Neural cell (in vitro differentiated cells): Measurements from ENCODE around the gene ATXN7L1. TPM values are rescaled to one million over a fixed set of nuclear protein-coding genes. Genes with fewer than 3 reads are reported as not detected.

Experiments
- H2AFZ ChIP-seq: fragments of 200-600, 300-800 bp; sonication (generic), shearing (Covaris generic); 2 replicates; pipeline ENCODE4 v1.6.0; 2014; ENCODE audit warnings: low read depth, mild to moderate bottlenecking, antibody characterized with exemption, low read length, moderate library complexity
- H3F3A ChIP-seq: fragments of 200-600 bp; shearing (Covaris generic); 2 replicates; pipeline ENCODE4 v1.6.1; 2016; ENCODE audit warnings: mild to moderate bottlenecking, moderate library complexity, mixed read lengths, antibody characterized with exemption, low read length; ENCODE audit not compliant: insufficient read depth, poor library complexity, severe bottlenecking
- H3K27ac ChIP-seq: fragments of 200-600, 300-800 bp; sonication (generic), shearing (Covaris generic); 2 replicates; pipeline ENCODE4 v1.5.1; 2014; ENCODE audit warnings: mild to moderate bottlenecking, low read length, moderate library complexity
- H3K27me3 ChIP-seq: fragments of 300-800, 200-600 bp; sonication (generic), shearing (Covaris generic); 2 replicates; pipeline ENCODE4 v1.6.0; 2014; ENCODE audit warnings: mild to moderate bottlenecking, low read depth, low read length, moderate library complexity; ENCODE audit not compliant: insufficient read depth
- H3K36me3 ChIP-seq: fragments of 300-800, 200-600 bp; sonication (generic), shearing (Covaris generic); 2 replicates; pipeline ENCODE4 v1.5.1; 2014; ENCODE audit warnings: mild to moderate bottlenecking, antibody characterized with exemption, low read length, moderate library complexity; ENCODE audit not compliant: insufficient read depth
- H3K4me2 ChIP-seq: fragments of 300-800, 200-600 bp; sonication (generic), shearing (Covaris generic); 2 replicates; pipeline ENCODE4 v1.6.0; 2014; ENCODE audit warnings: mild to moderate bottlenecking, low read length
- H3K4me3 ChIP-seq: fragments of 300-800, 200-600 bp; sonication (generic), shearing (Covaris generic); 2 replicates; pipeline ENCODE4 v1.5.1; 2014; ENCODE audit warnings: mild to moderate bottlenecking, low read length, moderate library complexity
- H3K79me2 ChIP-seq: fragments of 200-600 bp; shearing (Covaris generic); replicated peaks from 2 replicates; pipeline ENCODE4 v1.6.0; 2014; ENCODE audit warnings: mild to moderate bottlenecking, low read length, moderate library complexity; ENCODE audit not compliant: insufficient read depth
- H3K9ac ChIP-seq: fragments of 300-800, 200-600 bp; sonication (generic), shearing (Covaris generic); 2 replicates; pipeline ENCODE4 v1.6.1; 2016; ENCODE audit warnings: mild to moderate bottlenecking, low read length, mixed read lengths
- H3K9me2 ChIP-seq: fragments of 200-600 bp; shearing (Covaris generic); 2 replicates; pipeline ENCODE4 v1.6.1; 2016; ENCODE audit warnings: mild to moderate bottlenecking, low read length, mixed read lengths; ENCODE audit not compliant: insufficient read depth
- H3K9me3 ChIP-seq: fragments of 200-600, 300-800 bp; sonication (generic), shearing (Covaris generic); 2 replicates; pipeline ENCODE4 v1.6.1; 2016; ENCODE audit warnings: mild to moderate bottlenecking, mixed run types, low read length, moderate library complexity, mixed read lengths
- H4K20me1 ChIP-seq: fragments of 200-600 bp; shearing (Covaris generic); 2 replicates; pipeline ENCODE4 v1.6.1; 2016; ENCODE audit warnings: mild to moderate bottlenecking, mixed run types; ENCODE audit not compliant: insufficient read depth
- EP300 ChIP-seq: fragments of 450-650 bp; conservative IDR thresholded peaks from 2 replicates; pipeline ENCODE4 v1.6.1; 2014; ENCODE audit warnings: antibody characterized with exemption, mild to moderate bottlenecking, moderate library complexity; ENCODE audit not compliant: poor library complexity, severe bottlenecking
- EZH2 ChIP-seq: fragments of 200-600, 300-800 bp; shearing (Covaris generic), sonication (generic); IDR thresholded peaks from 2 replicates; pipeline ENCODE4 v1.6.1; 2014; ENCODE audit warnings: antibody characterized with exemption, low read length, borderline replicate concordance, mild to moderate bottlenecking; ENCODE audit not compliant: insufficient read depth, poor library complexity, severe bottlenecking
- MXI1 ChIP-seq: fragments of 450-650 bp; conservative IDR thresholded peaks from 2 replicates; pipeline ENCODE4 v1.6.1; 2014; ENCODE audit warnings: antibody characterized with exemption, mild to moderate bottlenecking; ENCODE audit not compliant: poor library complexity, severe bottlenecking
- POLR2AphosphoS5 ChIP-seq: IDR thresholded peaks from 2 replicates; pipeline ENCODE4 v1.6.1; 2012
- RAD21 ChIP-seq: fragments of 450-650 bp; conservative IDR thresholded peaks from 2 replicates; pipeline ENCODE4 v1.6.1; 2014; ENCODE audit warnings: antibody characterized with exemption, mild to moderate bottlenecking, moderate library complexity
- SMC3 ChIP-seq: fragments of 450-650 bp; conservative IDR thresholded peaks from 2 replicates; pipeline ENCODE4 v1.6.1; 2014; ENCODE audit warnings: antibody characterized with exemption, mild to moderate bottlenecking, moderate library complexity; ENCODE audit not compliant: poor library complexity
- TAF1 ChIP-seq: IDR thresholded peaks from 2 replicates; pipeline ENCODE4 v1.6.1; 2012; ENCODE audit warnings: low read depth
- polyA plus RNA-seq: library from polyadenylated mRNA; depleted of rRNA; stranded (reverse); fragments of >200 nt; gene quantifications from 2 replicates; pipeline ENCODE4 v1.2.3, GENCODE V29; 2014
- TF ChIP-seq, protein P1 (sequence below): IDR thresholded peaks from 2 replicates; pipeline ENCODE4 v1.6.1; 2012; ENCODE audit warnings: borderline replicate concordance
- TF ChIP-seq, protein P2 (sequence below): fragments of 450-650 bp; IDR thresholded peaks from 2 replicates; pipeline ENCODE4 v1.5.1; 2014; ENCODE audit warnings: antibody characterized with exemption, mild to moderate bottlenecking, moderate library complexity; ENCODE audit not compliant: poor library complexity, severe bottlenecking

Gene ATXN7L1
- polyA plus RNA-seq, 1 donor from 2014 or later, result 4.3 TPM

DNA sequence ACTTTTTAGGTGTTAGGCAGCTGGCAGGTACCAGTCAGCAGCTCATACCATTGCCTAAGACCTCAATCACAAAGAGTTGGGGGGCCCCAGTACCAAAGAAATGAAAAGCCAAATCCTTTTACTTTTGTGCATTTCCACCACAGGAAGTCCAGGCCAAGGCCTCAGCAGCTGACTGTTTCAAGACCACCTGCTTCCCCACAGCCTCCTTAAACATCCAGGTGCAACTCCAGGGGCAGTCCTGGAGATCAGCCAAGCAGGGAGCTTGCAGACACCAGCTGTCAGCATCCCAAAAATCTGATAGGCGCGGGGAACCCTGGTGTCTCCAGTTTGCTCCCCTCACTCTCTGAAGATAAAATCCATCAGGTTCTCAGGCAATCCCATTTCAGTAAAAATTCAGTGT is 203.6 kb downstream of the ATXN7L1 start:
- Histone ChIP-seq H4K20me1 (no peaks in the 10 kb centered on the region), H3K9me3 (no peaks in the 10 kb centered on the region), H3K27ac (no peak overlapping the region), H3K36me3 (no peaks in the 10 kb centered on the region), H3K27me3 (no peaks in the 10 kb centered on the region), H3K4me3 (no peak overlapping the region), H3K9ac (no peak overlapping the region), H2AFZ (no peak overlapping the region), H3F3A (no peaks in the 10 kb centered on the region), H3K4me2 (no peak overlapping the region), H3K9me2 (no peaks in the 10 kb centered on the region), H3K79me2 (no peaks in the 10 kb centered on the region)
- TF ChIP-seq POLR2AphosphoS5, result no peak
- TF ChIP-seq SMC3, result no peak
- TF ChIP-seq EP300, result no peak
- TF ChIP-seq, protein P1, sequence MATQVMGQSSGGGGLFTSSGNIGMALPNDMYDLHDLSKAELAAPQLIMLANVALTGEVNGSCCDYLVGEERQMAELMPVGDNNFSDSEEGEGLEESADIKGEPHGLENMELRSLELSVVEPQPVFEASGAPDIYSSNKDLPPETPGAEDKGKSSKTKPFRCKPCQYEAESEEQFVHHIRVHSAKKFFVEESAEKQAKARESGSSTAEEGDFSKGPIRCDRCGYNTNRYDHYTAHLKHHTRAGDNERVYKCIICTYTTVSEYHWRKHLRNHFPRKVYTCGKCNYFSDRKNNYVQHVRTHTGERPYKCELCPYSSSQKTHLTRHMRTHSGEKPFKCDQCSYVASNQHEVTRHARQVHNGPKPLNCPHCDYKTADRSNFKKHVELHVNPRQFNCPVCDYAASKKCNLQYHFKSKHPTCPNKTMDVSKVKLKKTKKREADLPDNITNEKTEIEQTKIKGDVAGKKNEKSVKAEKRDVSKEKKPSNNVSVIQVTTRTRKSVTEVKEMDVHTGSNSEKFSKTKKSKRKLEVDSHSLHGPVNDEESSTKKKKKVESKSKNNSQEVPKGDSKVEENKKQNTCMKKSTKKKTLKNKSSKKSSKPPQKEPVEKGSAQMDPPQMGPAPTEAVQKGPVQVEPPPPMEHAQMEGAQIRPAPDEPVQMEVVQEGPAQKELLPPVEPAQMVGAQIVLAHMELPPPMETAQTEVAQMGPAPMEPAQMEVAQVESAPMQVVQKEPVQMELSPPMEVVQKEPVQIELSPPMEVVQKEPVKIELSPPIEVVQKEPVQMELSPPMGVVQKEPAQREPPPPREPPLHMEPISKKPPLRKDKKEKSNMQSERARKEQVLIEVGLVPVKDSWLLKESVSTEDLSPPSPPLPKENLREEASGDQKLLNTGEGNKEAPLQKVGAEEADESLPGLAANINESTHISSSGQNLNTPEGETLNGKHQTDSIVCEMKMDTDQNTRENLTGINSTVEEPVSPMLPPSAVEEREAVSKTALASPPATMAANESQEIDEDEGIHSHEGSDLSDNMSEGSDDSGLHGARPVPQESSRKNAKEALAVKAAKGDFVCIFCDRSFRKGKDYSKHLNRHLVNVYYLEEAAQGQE, result no peak
- TF ChIP-seq TAF1, result no peak
- no peak for TF ChIP-seq RAD21
- TF ChIP-seq, protein P2, sequence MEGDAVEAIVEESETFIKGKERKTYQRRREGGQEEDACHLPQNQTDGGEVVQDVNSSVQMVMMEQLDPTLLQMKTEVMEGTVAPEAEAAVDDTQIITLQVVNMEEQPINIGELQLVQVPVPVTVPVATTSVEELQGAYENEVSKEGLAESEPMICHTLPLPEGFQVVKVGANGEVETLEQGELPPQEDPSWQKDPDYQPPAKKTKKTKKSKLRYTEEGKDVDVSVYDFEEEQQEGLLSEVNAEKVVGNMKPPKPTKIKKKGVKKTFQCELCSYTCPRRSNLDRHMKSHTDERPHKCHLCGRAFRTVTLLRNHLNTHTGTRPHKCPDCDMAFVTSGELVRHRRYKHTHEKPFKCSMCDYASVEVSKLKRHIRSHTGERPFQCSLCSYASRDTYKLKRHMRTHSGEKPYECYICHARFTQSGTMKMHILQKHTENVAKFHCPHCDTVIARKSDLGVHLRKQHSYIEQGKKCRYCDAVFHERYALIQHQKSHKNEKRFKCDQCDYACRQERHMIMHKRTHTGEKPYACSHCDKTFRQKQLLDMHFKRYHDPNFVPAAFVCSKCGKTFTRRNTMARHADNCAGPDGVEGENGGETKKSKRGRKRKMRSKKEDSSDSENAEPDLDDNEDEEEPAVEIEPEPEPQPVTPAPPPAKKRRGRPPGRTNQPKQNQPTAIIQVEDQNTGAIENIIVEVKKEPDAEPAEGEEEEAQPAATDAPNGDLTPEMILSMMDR, result no peak
- TF ChIP-seq EZH2, result no peak
- TF ChIP-seq MXI1, result no peak

DNA sequence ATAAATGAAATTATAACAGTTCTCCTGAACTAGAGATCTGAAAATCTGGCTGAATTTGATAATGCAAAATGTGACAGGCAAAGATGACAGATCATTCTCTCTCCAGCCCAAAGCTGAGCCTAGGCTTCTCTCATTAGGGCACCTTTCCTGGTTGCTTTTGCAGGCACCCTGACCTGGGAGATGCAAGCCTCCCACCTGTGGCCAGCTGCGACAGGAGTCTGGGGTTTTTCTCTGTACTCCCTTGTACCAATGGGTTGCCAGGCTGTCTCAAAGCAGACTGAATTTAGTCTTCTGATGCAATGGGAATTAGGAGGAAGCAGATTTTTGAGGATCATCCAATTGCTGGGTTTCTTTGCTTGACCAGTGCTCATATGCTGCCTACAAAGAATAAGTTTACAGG is 210.1 kb downstream of the ATXN7L1 start:
- H3K4me2 ChIP-seq, result no peak overlapping the region
- no peaks in the 10 kb centered on the region for H3K27me3 ChIP-seq
- H3K79me2 ChIP-seq, result no peaks in the 10 kb centered on the region
- H3K36me3 ChIP-seq, result no peaks in the 10 kb centered on the region
- no peak overlapping the region for H2AFZ ChIP-seq
- H3K9me3 ChIP-seq, result no peaks in the 10 kb centered on the region
- no peak overlapping the region for H3K9ac ChIP-seq
- no peak for TF ChIP-seq TAF1
- no peak for TF ChIP-seq EP300
- TF ChIP-seq, protein P1, result no peak
- TF ChIP-seq, protein P2, result no peak
- TF ChIP-seq MXI1, result no peak
- no peak for TF ChIP-seq SMC3
- no peak for TF ChIP-seq POLR2AphosphoS5
- TF ChIP-seq RAD21, result no peak
- TF ChIP-seq EZH2, result no peak
- no peaks in the 10 kb centered on the region for H3K9me2 ChIP-seq
- no peaks in the 10 kb centered on the region for H4K20me1 ChIP-seq
- no peak overlapping the region for H3K27ac ChIP-seq
- no peak overlapping the region for H3K4me3 ChIP-seq
- no peaks in the 10 kb centered on the region for H3F3A ChIP-seq
